Stimulated activated CD8-positive, alpha-beta memory T cell treated with anti-CD3 and anti-CD28 coated beads, Interleukin-2, amount 100 ng/mL, for 48 hours (primary cell): ENCODE data around the gene RAB38.

Source experiments
- DNase-seq, 2 donors: peaks; one replicate each; pipeline ENCODE4 v3.0.0-alpha.2; 2020; ENCODE audit warnings: low read depth in 2 of 2

Gene RAB38

DNA sequence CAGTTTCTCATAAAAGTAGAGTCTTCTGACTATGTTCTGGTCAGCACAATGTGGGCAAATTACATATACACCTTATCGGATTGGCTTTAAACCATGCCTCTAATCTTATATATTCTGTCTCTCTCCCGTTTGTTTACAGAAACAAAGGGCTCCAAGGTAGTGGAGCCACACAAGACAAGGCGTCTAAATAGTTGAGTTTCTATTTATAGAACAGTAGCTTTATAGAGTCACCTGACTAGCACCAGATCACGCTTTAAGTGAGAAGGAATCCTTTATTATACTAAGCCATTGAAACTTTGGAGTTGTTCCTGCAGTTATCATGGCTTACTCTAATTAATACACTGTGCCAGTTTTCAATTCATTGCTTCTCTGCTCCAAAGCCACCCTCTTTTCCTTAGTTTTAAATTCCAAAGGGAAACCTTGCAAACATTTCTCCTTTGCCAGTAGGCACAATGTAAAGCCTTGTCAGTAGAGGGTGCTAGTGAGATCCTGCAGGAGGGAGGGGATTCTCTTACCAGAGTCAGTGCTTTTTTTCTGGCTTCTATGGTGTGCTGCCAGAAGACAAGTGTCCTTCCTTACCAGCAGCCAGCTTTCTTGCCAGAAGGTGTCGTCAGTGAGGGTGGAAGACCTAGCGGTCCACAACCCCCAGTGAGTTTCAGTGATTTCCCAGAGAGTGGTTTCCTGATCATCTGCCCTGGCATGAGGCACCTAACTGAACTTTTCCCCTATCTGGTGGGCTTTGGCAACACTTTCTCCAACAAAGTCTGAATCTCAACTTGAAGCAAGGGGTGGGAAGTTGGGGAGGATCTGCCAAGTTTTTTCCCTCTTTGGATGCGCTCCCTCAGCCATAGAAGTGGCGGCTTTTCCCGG, 71.7 kb downstream of the RAB38 start:
- DNase-seq: peak in 1 of 2 donors; percentile 0

DNA sequence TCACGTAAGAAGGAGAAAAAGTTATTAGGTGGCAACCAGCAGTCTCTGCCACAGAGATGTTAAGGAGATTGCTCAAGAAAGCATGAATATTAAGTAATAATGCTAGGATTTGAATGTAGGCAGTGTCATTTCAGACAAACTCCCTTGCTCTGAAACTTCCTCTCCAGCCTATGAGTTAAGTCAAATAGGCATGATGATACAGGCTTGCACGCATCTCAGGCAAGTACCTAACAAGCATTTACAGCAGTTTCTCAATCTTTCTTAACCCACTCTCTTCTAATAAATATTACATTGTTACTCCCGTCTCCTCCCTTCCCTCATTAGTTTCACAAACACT, 72.7 kb downstream of the RAB38 start:
- no peak for DNase-seq

DNA sequence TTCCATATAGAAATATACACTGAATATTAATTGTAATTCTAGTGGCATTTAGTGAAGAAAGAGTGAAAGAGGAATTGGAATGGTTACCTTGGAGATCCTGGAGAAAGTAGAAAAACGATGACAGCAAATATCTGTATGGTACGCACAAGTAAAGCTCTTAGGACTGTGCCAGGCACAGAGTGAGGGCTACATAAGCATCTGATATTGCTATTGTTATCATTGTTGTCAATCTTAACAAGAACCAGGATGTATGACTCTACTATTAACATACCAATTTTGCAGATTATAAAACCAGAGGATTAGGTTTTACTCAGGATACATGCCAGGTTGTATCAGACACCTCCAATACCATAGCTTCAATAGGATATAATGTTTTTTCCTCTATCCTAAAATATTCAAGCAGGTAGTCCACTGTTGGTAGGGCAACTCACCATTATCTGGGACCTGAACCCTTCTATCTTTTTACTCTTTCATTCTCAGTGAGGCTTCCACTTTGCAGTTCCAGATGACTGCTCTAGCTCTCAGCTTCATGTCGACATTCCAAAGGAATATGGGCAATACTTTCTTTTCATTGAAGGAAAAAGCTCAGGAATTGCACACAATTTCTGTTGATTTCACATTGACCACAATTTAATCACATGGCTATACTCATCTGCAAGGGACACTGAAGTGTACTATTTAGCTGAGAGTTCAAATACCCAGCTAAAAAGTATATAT, 73.2 kb downstream of the RAB38 start:
- no peak for DNase-seq

DNA sequence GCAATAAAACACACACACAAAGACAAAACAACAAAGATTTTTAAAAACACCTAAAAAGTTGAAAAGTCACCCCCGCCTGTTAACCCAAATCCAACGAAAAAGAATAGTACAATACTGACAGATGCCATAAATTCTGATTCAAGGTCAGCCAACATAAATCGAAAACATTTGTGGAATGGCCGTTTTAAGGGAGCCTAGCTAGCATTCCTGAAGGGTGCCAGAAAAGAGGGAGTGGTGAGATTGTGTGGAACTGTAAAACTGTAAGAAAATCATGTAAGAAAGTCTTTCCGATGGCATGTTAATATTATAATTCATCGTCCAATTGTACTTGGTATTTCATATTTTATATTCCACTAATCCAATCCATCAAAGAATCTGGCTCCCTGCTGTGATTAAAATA, 75.1 kb downstream of the RAB38 start:
- DNase-seq: no peak

DNA sequence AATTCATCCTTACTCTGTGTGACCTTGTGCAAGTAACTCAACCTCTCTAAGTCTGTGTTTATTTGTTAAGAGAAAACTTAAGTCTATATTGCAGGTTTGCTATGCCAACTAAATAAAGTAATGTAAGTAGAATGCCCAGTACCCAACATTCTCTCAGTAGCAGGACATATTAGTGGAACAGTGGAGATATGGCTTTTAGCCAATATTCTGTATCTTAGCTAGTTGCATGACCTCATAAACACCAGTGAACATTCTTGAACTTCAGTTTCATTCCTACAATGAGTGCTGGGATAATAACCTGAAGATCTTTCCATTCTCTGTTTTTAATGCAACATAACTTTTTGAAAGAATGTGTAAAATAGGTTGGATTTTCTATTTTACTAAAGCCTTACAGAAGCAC, 77.0 kb downstream of the RAB38 start:
- no peak for DNase-seq

DNA sequence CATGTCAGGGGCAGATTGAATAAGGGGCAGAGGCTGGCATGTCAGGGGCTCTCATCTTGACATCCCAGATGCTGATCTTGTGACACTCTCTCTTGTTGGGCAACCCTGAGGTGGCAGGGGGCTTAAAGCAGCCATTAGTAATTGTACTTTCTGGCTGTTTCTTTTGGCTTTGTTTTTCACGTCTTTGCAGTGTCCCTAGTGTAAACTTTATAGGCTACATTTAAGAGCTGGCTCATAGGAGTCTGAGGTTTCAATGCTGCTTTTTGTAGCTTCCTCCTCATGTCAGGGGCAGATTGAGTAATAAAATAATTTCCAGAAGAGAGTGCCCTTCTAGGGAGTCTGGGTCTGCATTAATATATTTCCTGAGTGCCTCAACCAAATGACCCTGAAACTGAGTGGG, 86.1 kb downstream of the RAB38 start:
- DNase-seq: no peak

DNA sequence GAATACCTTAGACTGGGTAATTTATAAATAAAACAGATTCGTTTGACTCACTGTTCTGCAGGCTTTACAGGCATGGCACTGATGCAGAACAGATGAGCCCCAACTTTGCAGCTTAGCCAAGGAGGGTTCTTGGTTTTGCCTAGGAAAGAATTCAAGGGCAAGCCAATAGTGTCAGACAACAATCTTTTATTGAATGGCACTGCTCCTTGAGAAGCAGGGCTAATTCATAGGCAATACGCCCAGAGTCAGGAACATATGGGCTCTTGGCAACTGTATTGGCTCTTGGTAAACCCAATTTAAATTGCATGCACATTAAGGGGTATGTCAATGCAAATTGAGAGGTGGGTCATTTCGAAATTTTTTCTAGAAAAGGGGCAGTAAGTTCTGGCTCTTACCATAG, 87.9 kb downstream of the RAB38 start:
- no peak for DNase-seq

DNA sequence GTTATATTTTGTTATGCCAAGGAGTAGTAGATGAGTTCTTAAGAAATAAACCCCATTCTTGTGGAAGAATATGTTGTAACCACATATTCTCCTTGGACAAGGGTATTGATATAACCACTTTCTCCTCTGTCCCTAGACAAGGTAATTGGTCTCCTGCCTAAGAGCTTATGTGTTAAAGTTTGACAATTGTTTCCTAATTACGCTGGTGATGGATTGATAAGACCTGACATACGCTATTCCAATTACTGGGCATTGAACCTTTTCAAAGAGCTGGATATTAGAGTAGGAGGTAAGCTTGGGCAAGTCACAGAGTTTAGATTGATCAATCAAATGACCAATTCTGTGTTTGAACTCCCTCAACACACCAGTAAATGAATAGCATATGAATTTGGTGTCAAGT, 88.9 kb downstream of the RAB38 start:
- no peak for DNase-seq

DNA sequence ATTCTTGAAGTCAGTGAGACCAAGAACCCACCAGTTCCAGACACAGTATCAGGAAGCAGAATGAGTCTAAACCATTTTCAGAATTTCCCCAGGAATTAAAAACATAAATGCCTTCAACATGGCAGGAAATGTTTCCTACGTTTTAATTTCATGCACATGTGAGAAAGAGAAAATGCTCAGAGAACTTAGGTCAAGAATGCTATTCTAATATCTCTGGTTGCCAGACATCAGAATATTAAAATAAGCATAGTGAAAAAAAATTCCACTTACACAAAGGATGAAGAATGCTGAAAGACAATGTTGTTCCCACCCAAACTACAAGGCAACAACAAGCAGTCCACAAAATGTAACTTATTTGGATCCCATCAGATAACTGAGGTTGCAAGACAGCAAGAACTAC, 104.8 kb downstream of the RAB38 start:
- DNase-seq: no peak

DNA sequence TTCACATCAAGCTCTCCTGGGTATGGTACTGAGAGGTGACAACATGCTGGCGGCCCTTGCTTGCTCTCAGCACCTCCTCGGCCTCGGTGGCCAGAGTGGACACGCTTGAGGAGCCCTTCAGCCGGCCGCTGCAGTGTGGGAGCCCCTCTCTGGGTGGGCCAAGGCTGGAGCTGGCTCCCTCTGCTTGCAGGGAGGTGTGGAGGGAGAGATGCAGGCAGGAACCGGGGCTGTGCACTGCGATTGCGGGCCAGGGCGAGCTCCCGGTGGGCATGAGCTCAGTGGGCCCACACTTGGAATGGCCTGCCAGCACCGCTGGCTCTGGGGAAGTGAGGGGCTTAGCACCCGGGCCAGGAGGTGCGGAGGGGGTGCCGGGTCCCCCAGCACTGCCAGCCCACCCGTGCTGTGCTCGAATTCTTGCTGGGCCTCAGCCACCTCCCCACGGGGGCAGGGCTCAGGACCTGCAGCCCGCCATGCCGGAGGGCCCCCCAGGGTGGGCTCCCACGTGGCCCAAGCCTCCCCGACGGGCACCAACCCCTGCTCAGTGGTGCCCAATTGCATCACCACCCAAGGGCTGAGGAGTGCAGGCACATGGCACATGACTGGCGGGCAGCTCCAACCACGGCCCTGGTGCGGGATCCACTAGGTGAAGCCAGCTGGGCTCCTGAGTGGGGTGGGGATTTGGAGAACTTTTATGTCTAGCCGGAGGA, 106.2 kb downstream of the RAB38 start:
- DNase-seq: no peak

DNA sequence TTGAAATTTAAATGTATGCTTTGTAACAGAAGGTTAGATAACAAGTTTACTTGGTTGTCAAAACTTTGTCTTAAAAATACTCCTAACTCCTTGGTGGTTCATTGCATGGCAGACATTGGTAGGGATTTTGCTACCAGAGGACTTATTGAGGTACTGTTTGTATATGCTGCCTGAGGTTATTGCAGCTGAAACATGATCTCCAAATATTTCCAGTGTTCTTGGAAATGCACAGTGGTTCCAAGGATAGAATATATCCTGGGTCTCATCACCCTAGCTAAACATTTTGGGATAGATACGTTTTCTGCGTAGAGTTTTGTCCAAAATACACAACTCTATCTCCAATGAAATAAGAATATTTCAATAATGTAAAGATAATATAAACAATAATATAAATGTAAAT, 109.2 kb downstream of the RAB38 start:
- no peak for DNase-seq

DNA sequence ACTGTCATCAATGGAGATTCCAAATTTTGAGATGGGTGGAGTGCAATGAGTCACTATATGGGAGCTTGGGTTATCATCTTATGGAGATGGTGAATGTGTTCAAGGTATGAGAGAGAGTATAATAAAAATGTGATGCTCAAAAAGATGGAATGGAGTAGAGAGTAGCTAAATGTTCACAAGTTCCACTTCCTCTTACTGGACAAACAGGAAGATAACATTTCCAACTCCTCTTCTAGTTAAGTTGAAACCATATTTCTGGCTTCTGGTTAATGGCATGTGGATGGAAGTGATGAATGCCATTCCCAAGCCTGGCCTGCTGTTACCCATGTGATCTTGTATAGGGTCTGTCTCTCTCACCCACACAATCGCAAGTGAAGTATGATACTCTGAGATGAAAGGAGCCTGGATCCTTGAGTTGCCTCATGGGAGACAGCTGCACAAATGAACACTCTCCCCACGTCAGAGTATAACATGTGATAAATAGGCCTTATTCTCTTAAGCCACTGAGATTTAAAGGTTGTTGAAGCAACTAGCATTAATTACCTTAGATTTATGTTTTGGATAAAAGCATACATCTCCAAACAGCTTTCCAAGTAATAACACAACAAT, 111.0 kb downstream of the RAB38 start:
- no peak for DNase-seq
